ENCODE results near the gene PDE2A. TPM values are rescaled to one million over a fixed set of nuclear protein-coding genes. Genes with fewer than 3 reads are reported as not detected.

Gene PDE2A
- total RNA-seq, 2 experiments from 2014 or later, result 4.0 to 4.5 TPM

DNA sequence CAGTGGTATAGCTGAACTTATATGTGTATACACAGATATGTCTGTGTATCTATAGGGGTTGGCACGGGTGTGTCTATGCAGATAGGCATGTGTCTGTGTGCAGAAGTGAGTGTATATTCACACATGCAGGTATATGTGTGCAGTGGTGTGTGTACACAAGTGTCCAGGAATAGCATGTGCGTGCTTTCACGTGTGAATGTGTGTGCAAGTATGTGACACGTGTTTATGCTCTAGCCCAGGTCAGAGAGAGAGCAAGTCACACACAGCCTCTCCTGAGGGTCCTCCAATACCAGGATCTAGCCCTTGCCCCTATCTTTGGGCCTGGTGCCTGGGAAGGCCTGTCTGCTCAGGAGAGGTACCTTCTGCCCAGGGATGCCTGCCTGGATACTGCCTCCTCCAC, 26.3 kb downstream of the PDE2A start:
- Mint-ChIP-seq H3K4me1 (ENCODE audit: low read depth) (peaks cover 7% of the 10 kb centered on the region), H3K27me3 (peaks cover 8% of the 10 kb centered on the region)
- POLR2A ChIA-PET, result no interaction called here

GRCh38 chr11:72646472-72646871, 27.8 kb downstream of the PDE2A start:
- Histone ChIP-seq H3K4me3 (ENCODE audit: low read length) (no peak overlapping the region), H3K4me1 (ENCODE audit: insufficient read depth, low read length) (peaks cover 18% of the 10 kb centered on the region), H3K27ac (ENCODE audit: low read depth in 1 of 2, low read length in 2 of 2) (no peak overlapping the region), H3K9me3 (ENCODE audit: control insufficient read depth in 1 of 2, insufficient read depth in 1 of 2, low read length in 2 of 2) (no peaks in the 10 kb centered on the region), H3K36me3 (ENCODE audit: insufficient read depth, low read length) (no peaks in the 10 kb centered on the region), H3K27me3 (ENCODE audit: control insufficient read depth in 1 of 2, insufficient read depth in 2 of 2, low read length in 2 of 2) (peaks cover 6 to 7% of the 10 kb centered on the region in 2 experiments)
- Mint-ChIP-seq H3K9me3 (no peaks in the 10 kb centered on the region), H3K36me3 (ENCODE audit: low read depth) (no peaks in the 10 kb centered on the region), H3K4me1 (ENCODE audit: low read depth) (peaks cover 7% of the 10 kb centered on the region), H3K27me3 (peaks cover 8% of the 10 kb centered on the region), H3K4me3 (no peak overlapping the region), H3K27ac (no peak overlapping the region)
- no peak for TF ChIP-seq CTCF (IDR thresholded peaks at IDR 0.05)
- POLR2A ChIA-PET, result no interaction called here
- CTCF ChIA-PET, result no interaction called here
- DNase-seq (no peak), ATAC-seq (ENCODE audit: poor library complexity) (no peak)
- intact Hi-C loops (cut with DNase I, micrococcal nuclease), result no loop called here

More for the DNA sequence above, 26.3 kb downstream of the PDE2A start:
- H3K36me3 ChIP-seq (ENCODE audit: insufficient read depth, low read length), result no peaks in the 10 kb centered on the region
- ATAC-seq (ENCODE audit: poor library complexity) (no peak), DNase-seq (no peak)
- CTCF ChIA-PET, result no interaction called here
- Mint-ChIP-seq H3K9me3 (no peaks in the 10 kb centered on the region), H3K27ac (no peak overlapping the region), H3K36me3 (ENCODE audit: low read depth) (no peaks in the 10 kb centered on the region), H3K4me3 (no peak overlapping the region)
- H3K9me3 ChIP-seq (ENCODE audit: control insufficient read depth in 1 of 2, insufficient read depth in 1 of 2, low read length in 2 of 2), result no peaks in the 10 kb centered on the region
- no peak overlapping the region for H3K27ac ChIP-seq (ENCODE audit: low read depth in 1 of 2, low read length in 2 of 2)
- H3K4me1 ChIP-seq (ENCODE audit: insufficient read depth, low read length), result peaks cover 6% of the 10 kb centered on the region
- intact Hi-C loops (cut with DNase I, micrococcal nuclease), result no loop called here
- TF ChIP-seq CTCF (IDR thresholded peaks at IDR 0.05), result no peak
- H3K4me3 ChIP-seq (ENCODE audit: low read length), result no peak overlapping the region
- no peaks in the 10 kb centered on the region for H3K27me3 ChIP-seq (ENCODE audit: control insufficient read depth in 1 of 2, insufficient read depth in 2 of 2, low read length in 2 of 2)

DNA sequence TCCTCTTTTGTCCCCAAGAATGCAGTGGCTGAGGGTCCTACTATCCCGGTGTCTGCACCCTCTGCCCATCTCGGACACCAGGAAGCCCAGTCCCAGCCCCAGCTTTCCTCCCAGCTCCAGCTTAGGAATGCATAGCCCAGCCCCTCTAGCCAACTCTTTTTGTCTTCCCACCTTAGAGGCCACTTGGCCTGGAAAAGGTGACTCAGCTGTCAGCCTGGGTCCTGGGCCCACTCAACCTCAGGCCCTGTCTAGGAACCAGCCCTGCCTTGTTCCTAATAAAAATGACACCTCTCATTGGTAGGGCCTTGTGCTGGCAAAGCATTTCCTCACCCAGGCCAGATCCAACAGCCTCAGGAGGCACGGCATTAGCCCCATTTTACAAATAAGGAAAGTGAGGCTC, 28.2 kb downstream of the PDE2A start:
- TF ChIP-seq CTCF (IDR thresholded peaks at IDR 0.05), result no peak
- H3K27ac Mint-ChIP-seq, result no peak overlapping the region
- H3K9me3 Mint-ChIP-seq, result no peaks in the 10 kb centered on the region
- no peaks in the 10 kb centered on the region for H3K9me3 ChIP-seq (ENCODE audit: control insufficient read depth in 1 of 2, insufficient read depth in 1 of 2, low read length in 2 of 2)
- intact Hi-C loops (cut with DNase I, micrococcal nuclease), result no loop called here
- H3K4me1 ChIP-seq (ENCODE audit: insufficient read depth, low read length), result peaks cover 19% of the 10 kb centered on the region
- ATAC-seq (ENCODE audit: poor library complexity) (no peak), DNase-seq (no peak)
- ChIA-PET POLR2A (no interaction called here), CTCF (no interaction called here)
- H3K4me3 ChIP-seq (ENCODE audit: low read length), result no peak overlapping the region
- peaks cover 10 to 11% of the 10 kb centered on the region in 2 experiments for H3K27me3 ChIP-seq (ENCODE audit: control insufficient read depth in 1 of 2, insufficient read depth in 2 of 2, low read length in 2 of 2)
- no peaks in the 10 kb centered on the region for H3K36me3 ChIP-seq (ENCODE audit: insufficient read depth, low read length)
- no peak overlapping the region for H3K27ac ChIP-seq (ENCODE audit: low read depth in 1 of 2, low read length in 2 of 2)
- no peaks in the 10 kb centered on the region for H3K36me3 Mint-ChIP-seq (ENCODE audit: low read depth)
- peaks cover 7% of the 10 kb centered on the region for H3K4me1 Mint-ChIP-seq (ENCODE audit: low read depth)
- H3K27me3 Mint-ChIP-seq, result peaks cover 8% of the 10 kb centered on the region
- H3K4me3 Mint-ChIP-seq, result no peak overlapping the region

Data from CD4-positive, alpha-beta T cell (primary cell).